Pons (tissue), 1 donor: Measurements from ENCODE around the gene DCC.
A peak's percentile ranks its signal among the peaks of the same experiment; 100 is the strongest.

Source experiments
- DNase-seq: peaks from one replicate; pipeline ENCODE4 v3.0.0-alpha.2; 2016; ENCODE audit warnings: low spot score

The DCC gene

DNA sequence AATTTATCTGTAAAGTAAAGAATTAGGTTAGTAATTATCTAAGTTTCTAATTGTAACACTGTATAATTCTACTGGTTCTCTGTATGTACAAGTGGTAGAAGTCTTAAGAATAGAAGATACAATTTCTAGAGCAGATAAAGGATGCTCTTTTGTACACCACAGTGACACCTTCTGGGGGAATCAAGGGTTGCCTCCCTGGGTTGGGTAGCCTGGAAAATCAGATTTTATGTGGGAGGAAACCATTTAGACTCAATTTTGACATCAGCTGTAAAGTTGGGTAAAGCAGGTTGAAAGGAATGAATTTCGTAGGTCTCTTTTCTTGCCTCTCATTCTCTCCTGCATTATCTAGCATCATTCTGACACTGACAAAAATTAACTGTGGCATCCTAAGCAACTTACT, 354.8 kb downstream of the DCC start:
- peak; percentile 17 for DNase-seq

GRCh38 chr18:52700116-52700515, 360.1 kb downstream of the DCC start:
- DNase-seq = no peak

DNA sequence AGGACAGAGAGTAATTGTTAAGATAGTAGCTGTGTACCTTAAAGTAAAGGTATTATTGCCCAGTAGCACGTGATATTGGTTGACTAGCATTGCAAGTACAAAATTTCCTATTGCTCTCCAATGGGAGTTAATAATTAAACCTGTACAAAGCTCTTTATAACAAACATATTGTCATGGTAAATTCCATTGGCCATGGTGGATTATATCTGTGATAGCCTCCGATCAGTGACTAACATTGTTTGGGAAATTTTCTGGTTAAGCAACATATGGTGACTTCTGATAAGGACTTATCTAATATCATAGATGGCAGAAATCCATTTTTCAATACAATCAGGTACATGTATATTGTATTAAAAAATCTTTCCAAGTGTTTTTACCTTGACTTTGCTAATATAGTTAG, 360.8 kb downstream of the DCC start:
- DNase-seq = no peak

DNA sequence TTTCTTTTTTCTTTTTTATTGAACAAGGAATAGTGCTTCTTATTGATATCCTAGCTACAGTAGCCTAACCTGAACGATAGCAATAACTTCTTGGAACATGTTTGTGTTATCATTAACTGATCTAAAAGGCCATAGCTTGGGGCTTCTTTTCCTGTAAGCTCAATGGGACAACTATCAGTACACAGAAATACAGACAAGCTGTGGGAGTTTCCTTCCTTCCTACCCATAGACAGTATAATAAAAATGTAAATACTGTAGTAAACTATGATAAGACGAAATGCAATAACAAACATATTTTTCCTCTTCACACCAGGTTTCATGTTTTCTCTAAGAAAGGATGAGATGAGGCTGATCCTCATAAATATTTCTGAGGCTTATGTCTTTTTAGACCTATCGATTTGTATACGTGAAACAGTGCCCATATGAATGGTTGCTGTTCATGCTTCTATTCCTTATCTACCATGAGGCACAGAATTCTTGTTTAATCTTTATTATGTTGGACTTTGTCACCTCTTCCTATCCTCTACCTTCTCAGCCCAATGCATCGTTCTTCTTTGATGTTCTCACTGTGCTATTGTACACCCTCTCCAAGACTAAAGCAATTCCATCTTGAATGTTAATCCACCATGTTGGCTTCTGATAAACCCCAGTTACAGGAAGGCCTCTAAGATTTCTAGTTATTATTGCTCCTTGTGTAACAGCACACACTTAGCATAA, 361.4 kb downstream of the DCC start:
- no peak for DNase-seq

GRCh38 chr18:52715421-52715820, 375.4 kb downstream of the DCC start:
- DNase-seq = no peak

- DNase-seq = no peak
Measured at GRCh38 chr18:52715991-52716390, 376.0 kb downstream of the DCC start.

DNA sequence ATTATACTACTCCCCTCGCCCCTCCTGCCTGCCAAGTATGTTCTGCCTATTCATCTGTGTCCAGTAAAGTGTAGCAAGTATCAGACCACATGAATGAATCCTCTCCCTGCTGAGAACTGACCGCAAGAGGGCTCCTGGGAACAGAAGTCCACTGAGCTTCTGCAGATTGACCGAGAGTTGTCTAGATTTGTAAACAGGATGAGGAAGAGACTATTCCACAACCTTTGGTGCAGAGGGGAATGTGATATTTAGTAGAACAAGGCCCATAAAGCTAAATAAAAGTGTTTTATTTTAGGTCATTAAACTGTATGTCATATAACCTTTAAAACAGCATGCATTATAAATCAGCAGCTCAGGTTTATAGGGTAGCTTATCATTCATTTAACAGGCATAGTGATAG, 377.0 kb downstream of the DCC start:
- DNase-seq = peak; percentile 80

- DNase-seq = no peak
Measured at GRCh38 chr18:52722904-52723303, 382.9 kb downstream of the DCC start.

DNA sequence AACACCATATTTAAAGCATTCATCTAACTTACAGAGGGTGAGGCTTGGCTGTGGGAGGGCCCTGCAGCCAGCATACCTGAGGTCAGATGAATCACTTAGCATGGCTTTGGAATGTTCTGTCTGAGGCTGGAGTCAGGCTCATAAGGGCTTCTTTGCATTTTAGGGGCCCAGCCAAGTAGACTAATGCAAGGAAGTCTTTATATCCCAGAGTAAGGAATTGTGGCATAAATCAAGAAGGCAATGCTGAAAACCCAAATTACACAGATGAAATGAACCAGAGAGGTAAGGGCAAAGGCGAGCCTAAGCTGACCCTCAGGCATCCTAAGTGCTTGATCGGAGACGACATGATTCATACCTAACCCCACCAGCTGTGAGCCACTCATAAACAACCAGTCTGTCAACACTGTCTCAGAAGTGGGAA, 383.6 kb downstream of the DCC start:
- DNase-seq = no peak

- no peak for DNase-seq
Measured at GRCh38 chr18:52730972-52731619, 391.1 kb downstream of the DCC start.

DNA sequence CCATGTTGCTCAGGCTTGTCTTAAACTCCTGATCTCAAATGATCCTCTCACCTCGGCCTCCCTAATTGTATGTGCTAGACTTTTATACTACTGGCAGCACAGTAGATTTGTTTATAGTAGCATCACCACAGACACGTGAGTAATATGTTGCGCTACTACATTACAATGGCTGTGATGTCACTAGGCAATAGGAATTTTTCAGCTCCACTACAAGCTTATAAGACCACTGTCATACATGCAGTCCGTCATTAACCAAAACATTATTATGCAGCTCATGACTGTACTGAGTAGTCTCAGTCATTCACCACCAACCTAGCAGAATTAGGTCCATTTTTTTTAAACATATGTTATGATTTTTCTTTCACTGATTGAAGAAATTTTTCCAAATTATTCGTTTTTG, 398.9 kb downstream of the DCC start:
- no peak for DNase-seq

- DNase-seq = no peak
Measured at GRCh38 chr18:52746986-52747385, 407.0 kb downstream of the DCC start.

- DNase-seq = no peak
Measured at GRCh38 chr18:52747869-52748268, 407.9 kb downstream of the DCC start.

- DNase-seq = no peak
Measured at GRCh38 chr18:52748343-52748742, 408.3 kb downstream of the DCC start.

DNA sequence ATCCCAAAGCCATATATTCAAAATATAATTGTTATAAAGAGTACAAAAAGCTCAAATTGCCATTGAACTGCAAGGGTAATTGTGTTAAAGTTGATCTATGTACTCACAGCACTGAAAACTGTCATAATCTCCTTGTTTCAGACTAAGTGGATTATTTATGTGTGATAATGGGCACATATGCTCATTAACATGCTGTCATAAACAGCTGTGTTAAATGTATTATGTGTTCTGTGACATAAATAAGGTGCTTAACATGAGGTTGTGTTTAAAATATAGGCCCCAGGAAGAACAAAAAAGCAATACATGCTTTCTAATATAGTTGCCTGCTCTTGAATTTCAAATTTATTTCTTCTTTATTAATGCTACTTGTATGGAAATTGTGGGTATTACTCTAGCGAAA, 409.5 kb downstream of the DCC start:
- DNase-seq = no peak

DNA sequence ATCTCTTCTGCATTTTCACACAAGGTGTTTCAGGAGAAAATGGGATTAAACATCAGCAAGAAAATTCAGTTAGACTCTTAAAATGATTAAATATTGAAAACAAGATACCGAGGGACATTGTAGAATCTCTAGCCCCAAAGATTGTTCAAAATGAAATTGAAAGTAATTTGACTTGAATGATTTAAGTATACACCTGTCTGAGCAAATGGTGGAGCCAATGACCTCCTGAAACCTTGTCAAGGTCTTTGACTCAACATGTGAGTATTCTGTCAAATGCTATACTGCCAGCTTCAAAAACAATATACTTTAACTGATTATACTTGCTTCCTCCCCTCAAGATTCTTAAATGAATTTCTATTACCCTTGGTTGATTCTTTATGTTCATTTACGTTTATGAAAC, 411.0 kb downstream of the DCC start:
- DNase-seq = no peak

DNA sequence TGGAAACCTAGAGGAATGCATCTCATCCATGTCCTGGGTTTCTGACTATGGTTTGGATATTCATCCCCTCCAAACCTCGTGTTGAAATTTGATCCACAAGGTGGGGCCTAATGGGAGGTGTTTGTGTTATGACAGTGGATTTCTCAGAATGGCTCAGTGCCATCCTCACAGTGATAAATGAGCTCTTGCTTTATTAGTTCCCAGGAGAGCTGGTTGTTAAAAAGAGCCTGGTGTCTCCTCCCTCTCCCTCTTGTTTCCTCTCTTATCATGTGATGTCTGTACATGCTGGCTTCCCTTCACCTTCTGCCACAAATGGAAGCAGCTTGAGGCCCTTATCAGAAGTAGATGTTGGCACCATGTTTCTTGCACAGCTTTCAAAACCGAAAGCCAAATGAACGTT, 424.3 kb downstream of the DCC start:
- no peak for DNase-seq

DNA sequence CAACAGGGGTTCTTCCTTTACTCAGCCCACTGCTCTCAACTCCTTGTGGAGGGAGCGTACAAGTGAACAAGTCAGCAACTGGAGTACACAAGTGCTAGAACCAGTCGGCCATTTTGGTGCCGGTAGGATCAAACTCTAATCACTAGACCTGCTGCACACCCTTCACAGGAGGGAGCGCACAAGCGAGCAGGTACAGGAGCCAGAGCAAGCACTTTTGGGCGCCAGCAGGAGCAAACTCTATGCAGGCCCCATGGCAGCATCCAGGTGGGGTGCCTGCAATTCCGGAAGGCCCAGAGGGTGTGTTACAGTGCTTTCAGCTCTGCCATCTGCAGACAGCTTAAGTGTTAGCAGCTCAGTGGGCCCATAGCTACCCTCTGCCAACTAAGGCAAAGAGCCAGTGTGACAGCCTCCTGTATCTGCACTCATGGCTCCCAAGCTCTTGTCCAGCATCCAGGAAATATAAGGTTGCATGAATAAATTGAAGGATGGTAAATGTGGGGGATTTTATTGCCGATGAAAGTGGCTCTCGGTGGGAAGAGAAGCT, 426.1 kb downstream of the DCC start:
- DNase-seq = no peak

- no peak for DNase-seq
Measured at GRCh38 chr18:52781113-52781512, 441.1 kb downstream of the DCC start.

- DNase-seq = no peak
Measured at GRCh38 chr18:52791321-52791720, 451.3 kb downstream of the DCC start.

DNA sequence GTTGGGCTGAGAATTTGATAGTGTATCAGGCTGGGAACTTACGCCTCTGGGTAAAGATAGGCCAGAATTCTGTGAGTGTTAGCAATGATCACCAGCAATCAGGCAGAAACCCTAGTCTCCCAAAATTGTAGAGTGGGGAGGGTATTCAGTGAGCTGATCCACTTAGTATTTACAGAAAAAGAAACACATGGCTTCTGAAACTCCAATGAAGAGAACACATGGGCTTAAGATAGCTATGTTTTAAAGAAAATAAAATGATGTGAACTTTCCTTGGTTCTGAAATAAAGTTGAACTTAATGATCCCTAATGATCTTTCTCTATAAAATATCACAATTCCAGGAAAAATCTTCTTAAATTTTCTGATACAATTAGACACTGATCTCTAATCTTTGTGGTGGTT, 472.8 kb downstream of the DCC start:
- no peak for DNase-seq

GRCh38 chr18:52813635-52814416, 473.8 kb downstream of the DCC start:
- DNase-seq = no peak

GRCh38 chr18:52815651-52816050, 475.7 kb downstream of the DCC start:
- DNase-seq = no peak
